Measurements from ENCODE around the gene ZNF438. TPM values are rescaled to one million over a fixed set of nuclear protein-coding genes. Genes with fewer than 3 reads are reported as not detected.

The ZNF438 gene
- total and polyA plus RNA-seq, 2 of the 13 experiments (the other 11 are each of a cell fraction or from before 2014, with no cell fraction given), result 0.75 to 0.83 TPM

DNA sequence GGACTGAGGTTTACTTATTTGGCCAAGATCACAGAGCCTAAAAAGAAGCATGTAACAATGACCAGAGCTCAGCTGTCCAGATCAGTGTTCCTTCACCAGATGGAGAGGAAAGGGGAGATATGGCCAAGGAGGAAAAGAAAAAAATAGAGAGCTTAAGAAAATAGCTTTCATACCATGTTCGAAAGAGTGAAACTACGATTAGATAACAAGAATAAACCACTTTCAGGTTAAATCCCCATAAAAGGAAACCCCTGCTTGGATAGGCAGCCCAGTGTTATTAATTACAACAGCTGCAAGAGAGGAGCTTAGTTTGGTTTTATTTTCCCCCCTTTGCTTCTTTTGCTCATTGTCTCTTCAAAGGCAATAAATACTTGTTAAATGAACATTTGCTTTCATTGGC lies 160.8 kb downstream of the ZNF438 start:
- TF ChIP-seq ELF3 (CRISPR knock-in tag; IDR thresholded peaks at IDR 0.05) (no peak), ZNF563 (CRISPR knock-in tag; IDR thresholded peaks at IDR 0.05) (no peak), HOXA9 (CRISPR knock-in tag; IDR thresholded peaks at IDR 0.05; ENCODE audit: borderline replicate concordance) (no peak)
- H2AFZ ChIP-seq (ENCODE audit: low read length), result no peak overlapping the region
- no peak overlapping the region for H3K9ac ChIP-seq (ENCODE audit: insufficient read depth, low read depth, low read length)
- CTCF ChIA-PET (ENCODE audit: low intra/inter-chr PET ratio, low total read pairs), result no interaction called here
- in situ Hi-C loops (cut with HindIII; ENCODE audit: extremely low pct_ligation_motif_present, low pct_unique_long_range_greater_than_20kb), result no loop called here
- WGBS (ENCODE audit: low lambda C conversion rate), result 19% methylated on average over 2 of the region's 2 CpGs
- POLR2A ChIA-PET, result no interaction called here
- DNase-seq (ENCODE audit: low spot score) (no peak), FAIRE-seq (no peak), ATAC-seq (no peak)
- no TSS peak for BruUV-seq (replicated peaks)
- H3K4me1 ChIP-seq (ENCODE audit: insufficient read depth, low read length), result no peaks in the 10 kb centered on the region
- no peaks in the 10 kb centered on the region for H3K9me3 ChIP-seq (ENCODE audit: low read length)
- intact Hi-C loops (cut with micrococcal nuclease; ENCODE audit: unreplicated experiment), result no loop called here
- no peaks in the 10 kb centered on the region for H3K27me3 ChIP-seq (ENCODE audit: control insufficient read depth in 1 of 2, insufficient read depth in 2 of 2, low read length in 2 of 2)
- H3K4me3 ChIP-seq (replicated peaks in 1 of 3; ENCODE audit: insufficient read depth in 1 of 3, low read depth in 2 of 3, low read length in 3 of 3), result no peak overlapping the region
- no peaks in the 10 kb centered on the region for H3K79me2 ChIP-seq (ENCODE audit: insufficient read depth, low read length)
- no peaks in the 10 kb centered on the region for H3K36me3 ChIP-seq (replicated peaks in 1 of 2; ENCODE audit: control insufficient read depth in 1 of 2, insufficient read depth in 2 of 2, low read length in 2 of 2)
- H4K20me1 ChIP-seq (ENCODE audit: insufficient read depth, low read length), result no peaks in the 10 kb centered on the region
- no peak overlapping the region for H3K27ac ChIP-seq (ENCODE audit: extremely low read length, insufficient read depth, low read length)
- H3K4me2 ChIP-seq (ENCODE audit: low read depth, low read length), result no peak overlapping the region

DNA sequence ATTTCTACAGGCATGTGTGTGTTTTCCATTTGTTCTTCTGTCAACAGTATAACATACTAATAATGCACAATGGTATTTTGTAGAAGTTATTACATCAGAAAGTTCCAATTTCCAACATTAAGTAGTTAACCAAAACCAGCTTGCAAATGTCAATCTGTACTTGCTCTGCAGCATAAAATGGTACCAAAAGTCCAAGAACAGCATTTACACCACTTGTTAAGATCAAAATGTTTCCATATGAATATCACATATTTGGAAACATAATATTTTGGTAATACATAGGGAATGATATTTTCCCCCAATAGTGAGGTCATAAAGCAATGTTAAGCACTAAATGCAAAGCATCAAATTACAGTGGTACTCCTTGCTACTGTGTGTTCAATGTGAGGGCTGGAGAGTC lies 162.1 kb downstream of the ZNF438 start:
- no peak overlapping the region for H3K4me2 ChIP-seq (ENCODE audit: low read depth, low read length)
- H3K27ac ChIP-seq (ENCODE audit: extremely low read length, insufficient read depth, low read length), result no peak overlapping the region
- no peak overlapping the region for H2AFZ ChIP-seq (ENCODE audit: low read length)
- in situ Hi-C loops (cut with HindIII; ENCODE audit: extremely low pct_ligation_motif_present, low pct_unique_long_range_greater_than_20kb), result no loop called here
- H3K4me1 ChIP-seq (ENCODE audit: insufficient read depth, low read length), result no peaks in the 10 kb centered on the region
- DNase-seq (ENCODE audit: low spot score), result no peak
- no peaks in the 10 kb centered on the region for H3K79me2 ChIP-seq (ENCODE audit: insufficient read depth, low read length)
- no peaks in the 10 kb centered on the region for H3K36me3 ChIP-seq (replicated peaks in 1 of 2; ENCODE audit: control insufficient read depth in 1 of 2, insufficient read depth in 2 of 2, low read length in 2 of 2)
- H3K9me3 ChIP-seq (ENCODE audit: low read length), result no peaks in the 10 kb centered on the region
- H3K27me3 ChIP-seq (ENCODE audit: control insufficient read depth in 1 of 2, insufficient read depth in 2 of 2, low read length in 2 of 2), result no peaks in the 10 kb centered on the region
- no peak overlapping the region for H3K4me3 ChIP-seq (replicated peaks in 1 of 3; ENCODE audit: insufficient read depth in 1 of 3, low read depth in 2 of 3, low read length in 3 of 3)
- ChIA-PET CTCF (ENCODE audit: low intra/inter-chr PET ratio, low total read pairs) (no interaction called here), POLR2A (no interaction called here)
- no peak for FAIRE-seq
- BruUV-seq (replicated peaks), result no TSS peak
- intact Hi-C loops (cut with micrococcal nuclease; ENCODE audit: unreplicated experiment), result no loop called here
- H4K20me1 ChIP-seq (ENCODE audit: insufficient read depth, low read length), result no peaks in the 10 kb centered on the region
- H3K9ac ChIP-seq (ENCODE audit: insufficient read depth, low read depth, low read length), result no peak overlapping the region
- no peak for ATAC-seq
- TF ChIP-seq ZBTB20 (CRISPR knock-in tag; IDR thresholded peaks at IDR 0.05; ENCODE audit: borderline replicate concordance, low read depth) (no peak), ZNF784 (CRISPR knock-in tag; IDR thresholded peaks at IDR 0.05; ENCODE audit: borderline replicate concordance) (no peak), MED13 (CRISPR knock-in tag; IDR thresholded peaks at IDR 0.05) (no peak), TCF12 (IDR thresholded peaks at IDR 0.05) (no peak), TCF12 (CRISPR knock-in tag; IDR thresholded peaks at IDR 0.05) (no peak), ESRRA (CRISPR knock-in tag; IDR thresholded peaks at IDR 0.05; ENCODE audit: low read depth) (no peak), AKNA (CRISPR knock-in tag; IDR thresholded peaks at IDR 0.05; ENCODE audit: borderline replicate concordance) (no peak), KDM5B (CRISPR knock-in tag; IDR thresholded peaks at IDR 0.05; ENCODE audit: borderline replicate concordance) (no peak), NKX3-1 (CRISPR knock-in tag; IDR thresholded peaks at IDR 0.05) (no peak)
- TF ChIP-seq, protein P1, sequence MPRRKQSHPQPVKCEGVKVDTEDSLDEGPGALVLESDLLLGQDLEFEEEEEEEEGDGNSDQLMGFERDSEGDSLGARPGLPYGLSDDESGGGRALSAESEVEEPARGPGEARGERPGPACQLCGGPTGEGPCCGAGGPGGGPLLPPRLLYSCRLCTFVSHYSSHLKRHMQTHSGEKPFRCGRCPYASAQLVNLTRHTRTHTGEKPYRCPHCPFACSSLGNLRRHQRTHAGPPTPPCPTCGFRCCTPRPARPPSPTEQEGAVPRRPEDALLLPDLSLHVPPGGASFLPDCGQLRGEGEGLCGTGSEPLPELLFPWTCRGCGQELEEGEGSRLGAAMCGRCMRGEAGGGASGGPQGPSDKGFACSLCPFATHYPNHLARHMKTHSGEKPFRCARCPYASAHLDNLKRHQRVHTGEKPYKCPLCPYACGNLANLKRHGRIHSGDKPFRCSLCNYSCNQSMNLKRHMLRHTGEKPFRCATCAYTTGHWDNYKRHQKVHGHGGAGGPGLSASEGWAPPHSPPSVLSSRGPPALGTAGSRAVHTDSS (CRISPR knock-in tag; conservative IDR thresholded peaks at IDR 0.05), result no peak

Data from HepG2 (cell line).